PC-3 (cell line): ENCODE results near the gene AIFM1. TPM values are rescaled to one million over a fixed set of nuclear protein-coding genes. Genes with fewer than 3 reads are reported as not detected.
A peak's percentile ranks its signal among the peaks of the same experiment; 100 is the strongest.

ENCODE experiments used
- ATAC-seq: fragments of 200-7000 bp; cut with Tn5 transposase; 2 replicates; pipeline ENCODE4 v1.9.1; 2020; ENCODE audit warnings: mild to moderate bottlenecking, moderate library complexity
- Bru-seq: library from RNA; stranded (reverse); fragments of 400-500 nt; gene quantifications from one replicate; lab custom pipeline; 2021; lab: Mats Ljungman, UMichigan
- BruChase-seq, 2 experiments: library from RNA; stranded (reverse); fragments of 400-500 nt; gene quantifications; one replicate each; lab custom pipeline; 2021; lab: Mats Ljungman, UMichigan
- BruUV-seq: library from RNA; stranded (reverse); fragments of 400-500 nt; replicated peaks from 2 replicates; lab custom pipeline; 2021; lab: Mats Ljungman, UMichigan
- CTCF ChIA-PET: fragments of 300-600 bp; sonication (Branson Sonifier 250); formaldehyde crosslinking; loops from one replicate; lab custom pipeline; 2022; ENCODE audit warnings: antibody characterized with exemption; lab: Charles Lee
- POLR2A ChIA-PET: fragments of 300-600 bp; sonication (Branson Sonifier 250); formaldehyde crosslinking; loops from one replicate; lab custom pipeline; 2022; ENCODE audit warnings: antibody characterized with exemption; ENCODE audit not compliant: unreplicated experiment; lab: Charles Lee
- DNase-seq: peaks from one replicate; pipeline ENCODE4 v3.0.0-alpha.2; 2015
- H2AFZ ChIP-seq: fragments of 300-600 bp; sonication (generic); 2 replicates; pipeline ENCODE4 v1.6.0; 2016; ENCODE audit warnings: antibody characterized with exemption, low read length
- H3F3A ChIP-seq: fragments of 300-600 bp; sonication (generic); one replicate; pipeline ENCODE4 v1.6.0; 2017; ENCODE audit warnings: antibody characterized with exemption, low read length, control low read depth, mild to moderate bottlenecking; ENCODE audit not compliant: unreplicated experiment
- H3K27ac ChIP-seq: fragments of 300-600 bp; sonication (generic); 2 replicates; pipeline ENCODE4 v1.5.1; 2016; ENCODE audit warnings: mild to moderate bottlenecking, low read length
- H3K27me3 ChIP-seq: fragments of 300-600 bp; sonication (generic); 2 replicates; pipeline ENCODE4 v1.6.1; 2016; ENCODE audit warnings: low read length, mixed read lengths
- H3K36me3 ChIP-seq: fragments of 300-600 bp; sonication (generic); 2 replicates; pipeline ENCODE4 v1.6.1; 2016; ENCODE audit warnings: low read depth, mixed run types, low read length, mixed read lengths
- H3K4me1 ChIP-seq: fragments of 300-600 bp; sonication (generic); 2 replicates; pipeline ENCODE4 v1.5.1; 2016; ENCODE audit warnings: low read length; ENCODE audit not compliant: insufficient read depth
- H3K4me2 ChIP-seq: fragments of 300-600 bp; sonication (generic); 2 replicates; pipeline ENCODE4 v1.6.0; 2016; ENCODE audit warnings: low read length
- H3K4me3 ChIP-seq: fragments of 300-600 bp; sonication (generic); 2 replicates; pipeline ENCODE4 v1.5.1; 2016; ENCODE audit warnings: mild to moderate bottlenecking, low read length, mixed read lengths
- H3K79me2 ChIP-seq: fragments of 300-600 bp; sonication (generic); 2 replicates; pipeline ENCODE4 v1.6.1; 2017; ENCODE audit warnings: low read length, mixed read lengths
- H3K9ac ChIP-seq: fragments of 300-600 bp; sonication (generic); 2 replicates; pipeline ENCODE4 v1.6.0; 2016; ENCODE audit warnings: mild to moderate bottlenecking, low read length
- H3K9me2 ChIP-seq: fragments of 300-600 bp; sonication (generic); replicated peaks from 2 replicates; pipeline ENCODE4 v1.6.1; 2016; ENCODE audit warnings: mixed run types, low read length, mixed read lengths
- H3K9me3 ChIP-seq: fragments of 300-600 bp; sonication (generic); 2 replicates; pipeline ENCODE4 v1.6.1; 2016; ENCODE audit warnings: low read length, mixed read lengths
- H4K20me1 ChIP-seq: fragments of 300-600 bp; sonication (generic); 2 replicates; pipeline ENCODE4 v1.6.1; 2016; ENCODE audit warnings: low read length, mixed read lengths
- EZH2 ChIP-seq: fragments of 300-600 bp; sonication (generic); IDR thresholded peaks from one replicate; pipeline ENCODE4 v1.6.1; 2017; ENCODE audit warnings: antibody characterized with exemption, mild to moderate bottlenecking, low read length; ENCODE audit not compliant: unreplicated experiment
- EZH2phosphoT487 ChIP-seq: fragments of 300-600 bp; sonication (generic); IDR thresholded peaks from 2 replicates; pipeline ENCODE4 v1.6.1; 2018; ENCODE audit warnings: mild to moderate bottlenecking, antibody characterized with exemption, low read length, borderline replicate concordance
- intact Hi-C: fragments of 100-400 bp; cut with micrococcal nuclease; formaldehyde crosslinking; loops from 2 replicates; pipeline ENCODE4 v1.9.0; 2023
- long read RNA-seq: library from polyadenylated mRNA; unstranded; transcript quantifications from one replicate; pipeline ENCODE4 v2.0.0, GENCODE V29; 2021; ENCODE audit not compliant: unreplicated experiment
- total RNA-seq: library from RNA; depleted of rRNA; stranded (reverse); fragments of >200 nt; gene quantifications from 2 replicates; pipeline ENCODE4 v1.2.3, GENCODE V29; 2014; rRNA removed
- TF ChIP-seq, protein P1 (sequence below): fragments of 300-600 bp; sonication (generic); conservative IDR thresholded peaks from 2 replicates; pipeline ENCODE4 v1.5.1; 2017; ENCODE audit warnings: antibody characterized with exemption, low read depth, mild to moderate bottlenecking, low read length

Gene AIFM1
- total RNA-seq: 51.8 and 57.7 TPM in 2 replicates
- percentile 79 among the genes with signal in this experiment for Bru-seq, nascent RNA
- BruChase-seq, experiment 1, labeled RNA remaining after a 6-hour chase: percentile 80 among the genes with signal in this experiment
- percentile 76 among the genes with signal in this experiment for BruChase-seq, experiment 2, labeled RNA remaining after a 2-hour chase
- long read RNA-seq, transcript AIFM1-201 (16 exons, 2,260 nt): major isoform, 132 of 175 reads
- long read RNA-seq, partial matches to known transcripts: 24 of 175 reads
- long read RNA-seq, other reads (novel, unspliced or antisense): 19 of 175 reads

DNA sequence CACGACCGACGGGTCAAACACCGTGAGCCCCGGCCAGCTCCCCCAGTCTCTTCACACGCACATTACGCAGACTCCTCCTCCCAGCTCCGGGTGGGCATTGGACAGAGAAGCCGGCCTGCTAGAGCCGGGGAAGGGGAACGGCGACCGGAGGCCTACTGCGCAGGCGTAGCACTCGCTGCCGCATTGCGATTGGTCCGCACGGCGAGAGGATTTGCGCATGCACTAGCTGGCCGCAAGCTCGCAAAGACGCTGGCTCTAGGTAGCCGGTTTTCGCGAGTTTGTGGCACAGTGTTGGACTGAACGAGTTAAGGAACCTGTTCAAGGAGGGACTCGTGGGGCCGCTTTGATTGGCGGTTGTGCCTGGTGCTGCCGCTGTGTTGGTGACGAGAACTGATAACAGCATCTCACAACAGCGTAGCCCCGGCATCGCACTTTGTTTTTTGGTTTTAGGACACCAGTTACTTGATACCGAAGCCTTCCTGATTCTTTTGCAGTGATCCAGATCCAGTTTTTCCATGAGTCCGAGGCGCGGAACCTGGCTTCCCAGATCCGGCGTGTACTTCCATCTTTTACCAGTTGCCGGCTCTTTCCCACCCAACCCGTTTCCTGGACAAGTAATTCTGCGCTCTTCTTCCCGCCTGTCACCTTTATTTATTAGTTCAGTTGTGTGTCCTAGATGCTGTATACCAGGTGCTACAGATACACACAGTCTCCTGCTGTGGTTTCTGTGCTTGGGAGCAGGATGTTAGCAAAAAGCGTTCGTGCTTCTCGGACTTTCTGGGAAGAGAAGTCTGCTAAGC, at the start of gene AIFM1:
Gene AIFM1 (minus strand): TSS at position 139 of the 800 bp plus-strand sequence. CDS start 185 bp downstream, outside the sequence.
- H3K4me1 ChIP-seq: peaks cover 14% of the 10 kb centered on the region
- H3K79me2 ChIP-seq: peaks cover 42% of the 10 kb centered on the region
- peak; percentile 94 for DNase-seq
- H3K4me2 ChIP-seq: peak within 1 kb of the TSS; percentile 93
- BruUV-seq: TSS peak; percentile 74
- H2AFZ ChIP-seq: peak within 1 kb of the TSS; percentile 92
- TF ChIP-seq, protein P1, sequence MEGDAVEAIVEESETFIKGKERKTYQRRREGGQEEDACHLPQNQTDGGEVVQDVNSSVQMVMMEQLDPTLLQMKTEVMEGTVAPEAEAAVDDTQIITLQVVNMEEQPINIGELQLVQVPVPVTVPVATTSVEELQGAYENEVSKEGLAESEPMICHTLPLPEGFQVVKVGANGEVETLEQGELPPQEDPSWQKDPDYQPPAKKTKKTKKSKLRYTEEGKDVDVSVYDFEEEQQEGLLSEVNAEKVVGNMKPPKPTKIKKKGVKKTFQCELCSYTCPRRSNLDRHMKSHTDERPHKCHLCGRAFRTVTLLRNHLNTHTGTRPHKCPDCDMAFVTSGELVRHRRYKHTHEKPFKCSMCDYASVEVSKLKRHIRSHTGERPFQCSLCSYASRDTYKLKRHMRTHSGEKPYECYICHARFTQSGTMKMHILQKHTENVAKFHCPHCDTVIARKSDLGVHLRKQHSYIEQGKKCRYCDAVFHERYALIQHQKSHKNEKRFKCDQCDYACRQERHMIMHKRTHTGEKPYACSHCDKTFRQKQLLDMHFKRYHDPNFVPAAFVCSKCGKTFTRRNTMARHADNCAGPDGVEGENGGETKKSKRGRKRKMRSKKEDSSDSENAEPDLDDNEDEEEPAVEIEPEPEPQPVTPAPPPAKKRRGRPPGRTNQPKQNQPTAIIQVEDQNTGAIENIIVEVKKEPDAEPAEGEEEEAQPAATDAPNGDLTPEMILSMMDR: no peak
- TF ChIP-seq EZH2 (no peak), EZH2phosphoT487 (no peak)
- H3K27me3 ChIP-seq: no peaks in the 10 kb centered on the region
- H3K9me2 ChIP-seq: no peaks in the 10 kb centered on the region
- ChIA-PET CTCF (interaction anchor here (0.9 kb wide), 1 partner anchor 105 kb away, joined by 4 read pairs; no protein-coding TSS in a partner anchor), POLR2A (interaction anchor here (0.6 kb wide), 1 partner anchor 10 kb away, joined by 3 read pairs; no protein-coding TSS in a partner anchor)
- H3K4me3 ChIP-seq: peak within 1 kb of the TSS; percentile 77
- ATAC-seq: peak; percentile 91
- H3F3A ChIP-seq: no peaks in the 10 kb centered on the region
- no peaks in the 10 kb centered on the region for H4K20me1 ChIP-seq
- H3K9ac ChIP-seq: peak within 1 kb of the TSS; percentile 89
- H3K27ac ChIP-seq: peak within 1 kb of the TSS; percentile 87
- H3K9me3 ChIP-seq: no peaks in the 10 kb centered on the region
- intact Hi-C loops: loop anchor here (10.0 kb wide), 1 partner anchor 51 kb away; the partner anchor contains the start of gene ELF4
- no peaks in the 10 kb centered on the region for H3K36me3 ChIP-seq

DNA sequence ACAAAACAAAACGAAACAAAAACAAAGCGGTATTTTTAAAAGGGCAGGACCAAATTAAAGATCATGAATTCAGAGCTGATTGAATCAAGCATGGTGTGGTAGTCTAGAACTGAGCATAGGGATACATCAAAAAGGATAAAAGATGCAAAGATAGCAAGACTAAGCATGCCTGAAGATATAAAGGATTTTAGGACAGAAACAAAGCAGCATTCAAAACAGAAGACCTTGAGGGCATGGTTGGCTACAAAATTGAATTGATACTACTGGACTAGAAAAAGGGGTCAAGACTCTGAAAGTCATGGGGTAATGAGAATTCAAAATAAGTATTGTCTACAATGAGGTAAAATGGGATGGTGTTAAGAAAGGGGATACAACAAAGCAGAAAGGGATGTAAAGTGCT, 47.7 kb upstream of the AIFM1 start:
- Histone ChIP-seq H3K79me2 (no peaks in the 10 kb centered on the region), H4K20me1 (no peaks in the 10 kb centered on the region), H3K36me3 (peaks cover 8% of the 10 kb centered on the region; the same call in 1 of the 2 replicates), H3K4me1 (no peaks in the 10 kb centered on the region), H3K9me3 (no peaks in the 10 kb centered on the region), H3K27me3 (no peaks in the 10 kb centered on the region), H2AFZ (no peak overlapping the region), H3K9ac (no peak overlapping the region), H3F3A (no peaks in the 10 kb centered on the region), H3K27ac (no peak overlapping the region), H3K4me2 (no peak overlapping the region), H3K4me3 (no peak overlapping the region), H3K9me2 (no peaks in the 10 kb centered on the region)
- BruUV-seq: no TSS peak
- no peak for ATAC-seq
- no peak for DNase-seq
- intact Hi-C loops: no loop called here
- ChIA-PET CTCF (no interaction called here), POLR2A (no interaction called here)
- TF ChIP-seq, protein P1: no peak
- TF ChIP-seq EZH2phosphoT487 (no peak), EZH2 (no peak)
